ENCODE measurements around the gene CECR2.

Gene CECR2

GRCh38 chr22:17578136-17578754, 209.0 kb downstream of the CECR2 start:
- DNase-seq: no peak

DNA sequence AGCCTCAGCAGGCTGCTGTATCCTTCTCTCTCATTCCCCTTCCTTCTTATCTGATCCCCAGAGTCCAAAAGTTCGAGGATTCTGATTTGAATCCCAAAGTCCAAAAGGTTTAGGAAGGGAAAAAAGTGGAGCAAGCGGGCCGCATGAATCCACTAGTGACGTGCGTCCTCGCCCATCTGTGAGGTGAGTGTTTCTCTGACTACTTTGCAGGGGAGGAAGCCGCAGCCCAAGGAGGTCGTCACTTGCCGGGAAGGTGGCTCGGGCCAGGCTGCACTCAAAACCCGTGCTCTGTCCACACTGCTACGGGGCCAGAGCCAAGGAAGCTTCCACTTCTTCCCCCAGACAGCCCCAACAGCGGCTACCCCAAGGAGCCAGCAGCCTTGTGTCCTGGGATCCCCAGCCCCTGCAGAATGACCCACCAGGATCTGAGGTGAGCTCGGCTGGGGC, 210.3 kb downstream of the CECR2 start:
- no peak for DNase-seq

- DNase-seq: no peak
These were observed 211.3 kb downstream of the CECR2 start for GRCh38 chr22:17580441-17581031.

- DNase-seq: no peak
These were observed 211.8 kb downstream of the CECR2 start for GRCh38 chr22:17581056-17581455.

DNA sequence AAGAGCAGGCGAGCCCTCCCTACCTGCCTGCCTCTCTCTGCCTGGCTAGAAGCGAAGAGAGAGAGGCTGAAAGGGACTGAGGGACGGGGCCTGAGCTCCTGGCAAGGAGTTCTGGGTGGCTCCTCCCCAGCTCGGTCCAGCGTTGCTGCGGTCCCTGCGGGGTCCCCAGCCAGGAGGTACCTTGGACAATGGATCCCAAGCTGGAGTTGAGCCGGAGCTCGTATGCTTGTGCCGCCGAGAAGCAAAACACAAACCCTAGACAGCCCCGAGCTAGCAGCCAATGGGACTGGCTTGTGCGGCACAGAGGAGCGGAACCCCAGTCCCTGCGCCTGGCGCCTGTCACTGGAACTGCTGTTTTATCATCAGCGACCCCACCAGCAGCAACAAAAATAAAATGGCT, 212.4 kb downstream of the CECR2 start:
- DNase-seq: no peak

DNA sequence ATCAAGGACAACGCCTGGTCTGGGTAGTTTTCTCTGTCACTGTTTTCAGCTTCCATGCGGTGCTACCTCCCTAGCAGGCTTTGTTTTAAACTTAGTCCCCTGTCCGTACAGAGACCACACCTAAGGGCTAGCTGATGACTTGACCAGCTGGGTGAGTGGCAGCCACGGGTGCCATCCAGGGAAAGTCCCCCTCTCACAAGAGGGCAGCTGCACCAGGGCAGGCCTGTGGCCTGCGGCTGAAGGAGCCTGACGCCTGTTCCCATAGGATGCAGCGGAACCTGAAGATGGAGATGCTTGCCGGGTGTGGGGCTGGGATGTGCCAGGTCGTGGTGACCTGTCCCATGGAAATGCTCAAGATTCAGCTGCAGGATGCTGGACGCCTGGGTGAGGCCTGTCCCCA, 213.9 kb downstream of the CECR2 start:
- DNase-seq: no peak

- no peak for DNase-seq
These were observed 217.7 kb downstream of the CECR2 start for GRCh38 chr22:17586831-17587440.

- DNase-seq: no peak
These were observed 218.4 kb downstream of the CECR2 start for GRCh38 chr22:17587629-17588028.

- DNase-seq: no peak
These were observed 219.3 kb downstream of the CECR2 start for GRCh38 chr22:17588606-17589005.

DNA sequence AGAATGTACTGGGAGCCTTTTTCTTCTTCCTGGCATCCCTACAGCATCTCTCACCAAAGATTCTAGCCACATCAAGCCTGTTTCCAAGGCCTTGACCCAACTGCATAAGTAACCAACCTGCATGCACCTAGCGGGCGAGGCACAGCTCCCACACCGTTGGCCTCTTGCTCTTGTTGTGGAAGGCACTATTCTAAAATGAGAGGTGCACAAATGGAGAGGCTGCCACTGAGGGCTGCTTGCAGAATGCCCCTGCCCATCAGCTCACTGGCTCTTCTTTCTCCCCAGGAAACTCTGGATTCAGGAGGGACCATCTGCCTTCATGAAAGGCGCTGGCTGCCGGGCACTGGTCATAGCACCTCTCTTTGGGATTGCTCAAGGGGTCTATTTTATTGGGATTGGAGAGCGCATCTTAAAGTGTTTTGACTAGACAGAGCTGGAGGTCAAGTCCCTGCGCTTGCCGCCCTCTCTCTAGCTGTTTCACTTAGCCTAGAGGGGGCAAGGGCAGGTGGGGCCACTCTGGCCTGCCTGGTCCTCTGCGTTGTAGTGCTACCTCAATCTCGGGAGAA, 220.6 kb downstream of the CECR2 start:
- DNase-seq: no peak

- DNase-seq: no peak
These were observed 221.3 kb downstream of the CECR2 start for GRCh38 chr22:17590586-17590985.

DNA sequence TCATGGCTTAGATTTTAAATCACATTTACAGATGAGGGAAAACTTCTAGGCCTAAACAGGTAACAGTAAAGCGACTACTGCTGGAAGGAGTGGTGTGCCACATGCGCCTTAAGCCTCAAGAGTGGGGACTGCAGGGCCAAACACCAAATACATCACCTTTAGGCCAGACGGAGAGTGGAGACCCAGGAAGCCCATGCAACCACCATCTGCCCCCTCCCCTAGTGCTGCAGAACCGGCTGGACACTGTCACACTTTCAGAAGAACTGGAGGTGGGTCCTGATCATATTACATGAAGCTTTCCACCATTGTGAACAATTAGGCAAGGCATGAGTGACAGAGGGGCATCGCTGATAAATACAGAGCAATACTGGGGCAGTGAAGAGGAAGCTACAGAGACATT, 222.9 kb downstream of the CECR2 start:
- DNase-seq: no peak

DNA sequence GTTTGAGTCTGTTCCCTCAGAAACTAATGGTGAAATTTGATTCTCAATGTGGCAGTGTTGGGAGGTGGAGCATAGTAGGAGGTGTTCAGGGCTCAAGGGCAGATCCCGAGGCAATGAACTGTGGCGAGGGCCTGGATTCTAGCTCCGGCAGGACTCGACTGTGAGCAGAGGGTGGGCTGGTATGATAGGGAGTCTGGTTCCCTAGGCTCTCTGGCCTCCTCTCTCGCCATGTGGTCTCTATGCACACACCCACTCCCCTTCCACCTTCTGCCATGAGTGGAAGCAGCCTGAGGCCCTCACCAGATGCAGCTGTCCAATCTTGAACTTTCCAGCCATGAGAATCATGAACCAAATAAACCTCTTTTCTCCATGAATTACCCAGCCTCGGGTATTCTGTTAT, 227.0 kb downstream of the CECR2 start:
- no peak for DNase-seq

DNA sequence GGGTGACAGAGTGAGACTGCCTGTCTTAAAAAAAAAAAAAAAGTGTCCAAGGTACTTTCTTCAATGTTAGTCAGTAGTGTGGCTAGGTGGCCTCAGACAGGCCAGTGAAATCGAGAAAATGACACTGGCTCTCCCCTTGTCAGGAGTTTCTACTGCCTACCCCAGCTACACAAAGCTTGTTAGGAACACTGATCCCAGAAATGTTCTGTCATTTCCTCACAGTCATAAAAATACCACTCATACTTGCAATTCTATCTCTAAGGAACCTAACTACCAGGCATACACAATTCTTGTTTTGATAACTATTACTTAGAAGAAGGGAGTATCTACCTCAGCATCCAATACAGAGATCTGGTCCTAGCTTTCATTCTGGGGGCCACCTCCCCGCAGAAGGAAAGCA, 228.0 kb downstream of the CECR2 start:
- DNase-seq: no peak

DNA sequence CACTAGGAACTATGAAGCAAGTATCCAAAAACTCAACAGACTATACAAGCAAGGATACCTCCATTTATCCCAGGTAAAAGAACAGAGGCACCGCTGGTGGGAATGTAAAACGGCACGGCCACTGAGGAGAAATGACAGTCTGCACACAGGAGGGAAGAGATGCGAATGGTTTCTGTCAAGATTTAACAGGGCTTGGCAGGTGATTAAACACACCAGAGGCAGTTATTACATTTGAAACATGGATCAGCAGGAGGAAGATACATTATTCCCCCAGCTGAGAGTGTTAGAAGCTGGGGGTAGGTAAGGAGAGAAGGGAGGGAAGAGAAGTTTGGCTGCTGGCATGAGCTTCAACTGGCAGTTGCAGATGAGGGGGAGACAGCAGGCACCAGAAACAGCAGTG, 229.1 kb downstream of the CECR2 start:
- DNase-seq: no peak

GRCh38 chr22:17601031-17601430, 231.8 kb downstream of the CECR2 start:
- no peak for DNase-seq

- DNase-seq: no peak
These were observed 234.4 kb downstream of the CECR2 start for GRCh38 chr22:17603668-17604067.

- DNase-seq: no peak
These were observed 237.2 kb downstream of the CECR2 start for GRCh38 chr22:17606496-17606895.
